ENCODE data around the gene LAMA5.
"Not testable (repeated sequence)": the region's sequence is repeated elsewhere in the genome, so short reads cannot be mapped to it uniquely, and the experiment has no call there.

LAMA5 gene

DNA sequence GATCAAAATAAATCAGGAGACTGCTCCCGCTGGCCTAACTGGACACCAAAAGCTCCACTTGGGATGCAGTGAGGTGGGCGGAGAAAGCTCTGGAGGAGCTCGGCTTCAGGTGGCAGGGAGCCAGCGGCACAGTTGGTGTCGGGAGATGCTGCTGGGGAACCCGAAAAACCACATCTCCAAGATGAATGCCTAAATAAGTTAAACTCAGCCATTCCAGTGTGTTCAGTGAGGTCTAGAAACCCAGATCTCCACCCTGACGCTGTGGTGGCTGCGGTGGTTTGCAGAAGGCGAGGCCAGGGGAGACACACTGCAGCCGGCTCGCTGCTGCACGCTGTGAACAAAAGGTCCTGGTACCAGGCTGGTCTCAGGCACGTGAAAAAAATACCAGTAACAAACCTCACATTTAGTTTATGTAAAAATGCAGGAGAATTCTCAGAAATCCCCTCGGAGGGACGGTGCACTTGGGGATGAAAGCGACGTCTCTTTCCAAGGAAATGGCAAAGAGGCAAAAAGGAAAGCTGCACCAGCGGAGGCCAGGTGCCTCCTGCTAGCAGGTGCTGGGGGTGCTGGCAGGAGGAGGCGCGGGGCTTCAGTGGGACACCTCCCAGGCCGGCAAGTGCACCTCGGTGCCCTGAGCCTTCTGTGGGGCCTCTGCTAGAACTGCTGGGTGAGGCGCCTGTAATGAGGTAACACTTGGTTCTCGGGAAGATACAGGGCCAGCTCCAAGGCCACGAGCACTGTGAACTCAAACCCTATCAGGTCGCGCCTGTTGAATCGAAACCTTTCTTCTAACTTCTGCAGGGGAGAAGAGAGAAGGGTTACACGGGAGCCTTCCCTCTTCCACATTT, 23.4 kb upstream of the LAMA5 start:
- DNase-seq (ENCODE audit: low read depth in 2 of 2), result no peak

DNA sequence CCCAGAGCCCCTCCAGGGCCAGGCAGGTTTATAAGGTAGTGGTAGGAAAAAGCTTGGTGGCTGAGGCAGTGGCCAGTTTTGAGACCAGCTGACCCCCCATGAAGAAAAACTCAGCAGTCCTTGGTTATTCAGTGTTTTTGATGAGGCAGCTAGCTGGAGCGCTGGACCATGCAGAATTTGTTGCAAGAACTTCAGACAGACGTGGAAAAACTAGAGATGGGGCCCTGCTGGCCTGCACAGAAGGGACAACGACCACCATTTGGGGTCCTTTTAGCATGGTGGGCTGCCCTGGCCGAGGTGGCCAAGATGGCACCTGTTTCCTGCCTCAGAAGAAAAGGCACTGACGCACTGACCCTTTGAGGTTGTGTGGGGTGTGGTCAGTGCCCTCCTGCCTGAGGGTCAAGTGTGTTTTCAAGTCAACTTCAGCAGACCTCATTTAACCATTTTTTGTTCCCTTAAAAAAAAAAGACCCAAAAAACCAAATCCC, 22.5 kb upstream of the LAMA5 start:
- DNase-seq (ENCODE audit: low read depth in 2 of 2), result no peak

DNA sequence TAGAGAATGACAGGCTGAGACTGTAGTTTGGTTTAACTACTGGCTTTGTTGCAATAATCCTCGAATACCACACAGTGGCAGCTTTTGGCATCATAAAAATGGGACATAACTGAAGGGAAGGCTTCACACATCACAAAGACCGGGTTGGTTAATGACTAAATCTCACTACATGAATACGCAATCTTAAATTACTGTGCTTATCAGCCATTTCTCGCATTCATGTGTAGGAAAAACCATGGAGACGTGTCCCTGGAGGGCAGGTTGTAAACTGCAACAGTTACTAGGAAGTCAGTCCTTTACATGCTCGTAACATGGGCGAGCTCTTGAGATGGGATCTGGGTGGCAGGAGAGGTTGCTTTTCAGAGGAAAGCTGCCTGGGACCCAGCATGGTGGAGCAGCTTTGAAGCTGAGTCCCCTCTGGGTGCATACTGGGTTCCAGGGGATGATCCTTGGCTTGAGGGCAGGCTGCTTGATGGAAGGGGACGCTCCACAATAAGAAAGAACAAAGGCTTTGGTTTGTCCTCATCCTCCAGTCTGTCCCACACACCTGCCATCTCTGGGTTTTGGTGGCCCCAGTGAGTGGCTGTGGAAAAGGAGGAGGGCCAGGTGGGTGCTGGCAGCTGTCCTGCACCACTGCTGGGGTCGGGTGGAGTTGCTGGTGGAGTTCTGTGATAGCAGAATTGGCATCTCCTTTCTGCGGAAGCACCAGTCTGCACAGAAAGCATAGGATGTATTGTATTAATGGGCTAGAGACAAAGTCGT, 21.9 kb upstream of the LAMA5 start:
- DNase-seq (ENCODE audit: low read depth in 2 of 2), result no peak

DNA sequence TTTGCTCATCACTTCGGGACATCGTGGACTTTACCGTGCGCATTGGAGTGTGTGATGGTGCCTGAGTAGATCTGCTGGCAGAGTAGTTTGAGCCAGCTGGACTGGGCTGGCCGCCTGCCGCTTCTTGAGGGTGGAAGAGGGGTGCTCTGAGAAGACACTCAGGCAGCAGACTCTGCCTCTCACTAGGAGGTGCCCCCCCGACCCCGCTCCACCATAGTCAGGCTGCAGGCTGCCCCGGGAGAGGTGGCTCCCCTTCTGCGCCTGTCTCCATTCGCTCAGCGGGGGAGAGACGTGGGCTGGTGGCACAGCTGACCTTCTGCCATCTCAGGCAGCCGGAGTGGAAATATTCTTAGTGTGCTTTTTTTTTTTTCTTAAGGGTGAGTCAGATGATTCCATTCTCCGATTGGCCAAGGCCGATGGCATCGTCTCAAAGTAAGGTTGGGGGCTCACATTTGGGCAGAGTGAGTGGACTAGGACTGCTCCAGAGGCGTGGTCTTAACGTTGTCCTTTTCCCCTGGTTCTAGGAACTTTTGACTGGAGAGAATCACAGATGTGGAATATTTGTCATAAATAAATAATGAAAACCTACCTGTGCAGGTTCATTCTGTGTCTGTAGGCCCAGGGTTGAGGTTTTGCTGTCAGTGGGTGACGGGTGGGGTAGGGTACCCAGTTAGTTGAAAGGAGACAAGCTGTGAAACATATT, 21.0 kb upstream of the LAMA5 start:
- DNase-seq (ENCODE audit: low read depth in 2 of 2), result no peak

DNA sequence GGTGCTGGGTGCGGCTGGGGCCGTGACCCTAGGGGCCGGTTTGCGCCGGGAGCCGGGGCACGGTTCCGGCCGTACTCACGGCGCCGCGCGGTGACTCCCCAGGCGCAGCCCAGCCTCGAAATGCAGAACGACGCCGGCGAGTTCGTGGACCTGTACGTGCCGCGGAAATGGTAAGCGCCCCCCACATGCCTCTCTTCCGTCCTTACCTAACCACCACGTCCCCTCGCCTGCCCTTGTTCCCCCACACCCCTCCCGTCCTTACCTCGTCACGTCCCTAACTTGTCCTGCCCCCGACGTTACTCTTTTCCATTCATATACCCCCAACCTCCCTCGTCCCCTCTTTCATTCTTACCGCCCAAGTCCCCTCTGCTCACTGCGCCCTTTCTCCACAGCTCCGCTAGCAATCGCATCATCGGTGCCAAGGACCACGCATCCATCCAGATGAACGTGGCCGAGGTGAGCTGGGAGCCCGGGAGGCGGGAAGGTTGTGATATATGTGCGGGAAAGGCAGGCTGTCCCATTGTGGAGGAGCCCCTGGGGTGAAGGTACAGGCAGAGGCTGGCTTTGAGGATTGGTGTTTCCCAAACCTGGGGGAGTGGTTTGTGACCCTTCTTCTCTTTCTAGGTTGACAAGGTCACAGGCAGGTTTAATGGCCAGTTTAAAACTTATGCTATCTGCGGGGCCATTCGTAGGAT, 20.3 kb upstream of the LAMA5 start:
- no peak for DNase-seq (ENCODE audit: low read depth in 2 of 2)

DNA sequence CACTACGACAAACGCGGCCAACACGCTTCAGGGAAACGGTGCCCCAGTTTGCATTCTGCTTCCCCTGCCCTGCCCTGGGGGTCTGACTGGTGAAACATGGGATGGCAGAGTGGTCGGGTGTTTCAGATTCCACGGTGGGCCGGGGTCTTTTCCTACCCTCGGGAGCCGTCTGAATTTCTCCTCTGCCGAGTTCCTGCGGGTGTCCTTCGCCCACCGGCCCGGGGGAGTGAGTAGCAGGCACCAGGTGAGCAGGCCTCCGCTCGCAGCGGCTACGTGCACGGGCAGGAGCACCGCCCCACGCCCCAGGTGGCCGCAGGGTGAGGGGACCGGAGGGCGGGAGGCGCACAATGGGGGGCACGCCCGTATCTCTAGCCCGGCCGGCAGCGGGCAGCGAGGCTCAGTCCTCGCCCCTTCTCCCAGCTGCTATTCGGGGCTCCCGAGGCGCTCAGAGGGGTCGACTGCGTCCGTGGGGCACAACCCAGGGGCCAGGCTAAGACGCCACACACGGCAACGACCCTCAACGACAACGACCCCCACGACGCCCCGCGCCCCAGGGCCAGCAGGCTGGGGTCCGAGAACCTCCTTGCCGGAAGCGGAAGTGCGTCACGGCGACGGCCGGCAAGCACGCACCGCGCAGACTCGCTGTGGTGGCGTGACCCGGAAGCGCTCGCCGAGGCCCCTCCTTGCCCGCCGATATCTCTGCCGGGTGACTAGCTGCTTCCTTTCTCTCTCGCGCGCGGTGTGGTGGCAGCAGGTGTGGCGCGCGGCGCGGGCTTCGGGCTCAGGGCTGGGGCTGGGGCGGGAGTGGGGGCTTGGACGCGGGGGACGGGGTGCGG, 19.5 kb upstream of the LAMA5 start, which contains the start of gene RPS21:
RPS21 (plus strand) TSS at position 721 of the 836 bp plus-strand sequence. CDS start 236 bp downstream, outside the sequence.
- DNase-seq (ENCODE audit: low read depth in 2 of 2), result peak; percentile 86 to 89

DNA sequence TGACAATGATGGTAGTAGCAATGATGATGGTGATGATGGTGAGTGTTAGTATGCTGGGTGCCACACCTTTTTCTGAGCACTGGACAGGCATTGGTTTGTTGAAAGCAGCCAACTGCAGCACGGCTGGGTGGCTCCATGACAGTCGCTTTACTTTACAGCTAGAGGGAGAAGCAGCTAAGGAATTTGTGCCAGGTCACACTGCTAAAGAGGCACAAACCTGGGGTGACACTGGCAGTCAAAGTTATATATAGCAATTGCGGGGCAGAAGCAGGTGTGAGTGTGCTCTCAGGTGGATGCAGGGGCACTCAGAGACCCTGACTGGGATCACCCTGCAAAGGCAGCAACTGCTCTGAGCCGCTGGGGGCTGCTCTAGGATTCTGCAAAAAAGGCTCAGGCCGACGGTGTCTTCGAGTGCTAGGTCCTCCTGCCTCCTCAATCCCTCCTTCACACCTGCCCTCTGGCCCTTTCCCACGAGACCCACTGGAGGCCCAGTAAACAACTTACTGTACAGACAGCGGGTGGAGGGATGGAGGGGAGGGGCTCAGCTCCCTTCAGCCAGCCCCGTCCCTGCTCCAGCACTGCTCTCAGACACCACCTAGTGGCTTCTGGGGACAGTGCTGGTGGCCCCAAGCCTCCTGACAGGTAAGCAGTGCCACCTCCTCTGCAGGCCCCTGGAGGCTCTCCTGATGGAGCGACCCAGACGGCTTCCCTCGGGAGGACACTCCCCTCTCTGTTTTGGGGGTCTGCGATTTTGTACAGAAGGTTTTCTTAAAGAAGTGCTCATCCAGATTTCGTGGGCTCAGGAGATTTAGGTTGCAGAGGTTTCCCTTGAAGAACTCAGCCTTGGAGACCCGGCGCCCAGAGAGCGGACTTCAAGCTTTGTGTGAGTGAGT, 15.4 kb upstream of the LAMA5 start:
- peak; percentile 56 to 73 for DNase-seq (ENCODE audit: low read depth in 2 of 2)

DNA sequence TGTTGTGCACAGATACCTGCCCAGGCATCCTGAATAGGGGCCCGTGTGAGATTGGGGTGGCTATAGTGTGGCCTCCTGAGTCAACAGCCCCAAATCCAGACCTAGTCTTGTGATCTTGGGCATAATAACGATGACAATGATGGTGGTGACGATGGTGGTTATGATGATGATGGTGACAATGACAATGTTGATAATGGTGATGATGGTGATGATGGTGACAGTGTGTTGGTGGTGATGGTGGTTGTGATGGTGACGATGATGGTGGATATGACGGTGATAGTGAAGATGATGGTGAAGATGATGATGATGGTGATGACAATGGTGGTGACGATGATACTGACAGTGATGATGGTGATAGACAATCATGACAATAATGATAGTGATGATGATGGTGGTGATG, 14.7 kb upstream of the LAMA5 start:
- DNase-seq (ENCODE audit: low read depth in 2 of 2), result no peak

DNA sequence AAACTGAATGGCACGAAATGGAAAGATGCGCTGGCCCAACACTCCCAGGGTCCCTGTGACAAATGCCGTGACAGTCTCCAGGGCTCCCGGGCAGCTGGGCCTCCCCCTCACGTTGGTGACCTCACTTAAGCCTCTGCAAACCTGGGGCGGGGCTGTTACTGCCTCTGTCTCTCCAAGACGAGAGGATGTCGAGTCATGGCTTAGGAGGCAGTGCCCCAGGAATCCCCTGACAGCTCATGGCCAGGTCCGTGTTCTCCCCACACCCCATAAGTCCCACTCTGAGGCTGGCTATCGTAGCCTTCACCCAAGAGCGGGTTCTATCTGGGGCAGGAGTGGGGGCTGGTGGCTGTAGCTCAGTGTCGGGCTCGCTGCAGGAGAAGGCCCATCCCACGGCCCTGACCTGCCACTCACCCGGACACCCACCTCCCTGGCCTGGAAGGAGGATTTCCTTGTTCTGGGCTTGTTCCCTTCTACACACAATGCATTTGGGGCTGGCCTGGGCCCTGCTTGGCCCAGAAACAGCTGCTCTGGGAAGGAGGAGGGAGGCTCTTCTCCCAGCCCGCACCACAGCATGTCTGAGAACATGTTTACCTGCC, 14.2 kb upstream of the LAMA5 start:
- DNase-seq (ENCODE audit: low read depth in 2 of 2), result no peak

DNA sequence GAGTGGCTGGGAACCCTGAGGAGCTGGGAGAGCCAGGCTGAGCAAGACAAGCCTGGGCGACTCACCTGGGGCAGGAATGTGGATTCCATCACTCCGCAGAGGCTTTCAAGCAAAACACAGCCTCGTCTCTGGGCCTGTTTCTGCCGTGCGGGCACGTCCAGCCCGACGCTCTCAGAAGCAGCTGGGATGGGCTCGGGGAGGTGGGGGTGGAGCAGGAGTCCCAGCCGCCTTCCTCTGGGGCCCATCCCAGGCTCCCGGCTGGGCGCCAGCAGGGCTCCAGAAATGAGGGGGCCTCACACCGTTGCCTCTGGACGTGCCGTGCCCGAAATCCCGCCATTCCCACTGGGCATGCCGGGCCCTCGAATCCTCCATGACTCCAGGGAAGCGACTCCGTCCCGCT, 11.1 kb upstream of the LAMA5 start:
- DNase-seq (ENCODE audit: low read depth in 2 of 2), result no peak

DNA sequence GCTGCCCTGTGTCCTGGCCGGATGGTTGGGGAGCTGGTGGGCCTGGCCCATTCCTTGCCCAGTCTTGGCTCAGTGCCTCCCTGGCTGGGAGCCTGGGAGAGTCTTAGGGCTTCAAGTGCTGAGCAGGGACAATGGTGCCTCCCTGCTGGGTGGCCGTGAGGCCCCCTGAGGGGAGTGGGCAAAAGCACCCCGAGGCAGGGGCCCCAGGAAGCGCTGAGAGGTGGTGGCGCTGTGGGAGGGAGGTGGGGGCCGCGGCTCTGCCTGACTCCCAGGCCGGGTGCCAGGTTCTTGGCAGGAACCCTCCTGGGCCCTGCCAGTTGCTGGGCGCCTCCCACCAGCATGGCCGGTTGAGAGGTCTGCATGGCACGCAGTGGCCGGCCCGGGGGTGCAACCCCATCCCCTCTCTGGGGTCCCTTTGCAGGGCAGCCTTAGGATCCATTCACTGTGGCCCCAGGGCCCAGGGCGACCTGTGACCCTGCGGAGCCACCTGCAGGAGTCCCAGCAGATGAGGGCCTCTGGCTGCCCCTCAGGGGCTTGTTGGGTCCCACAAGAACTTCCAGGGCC, 10.6 kb upstream of the LAMA5 start:
- no peak for DNase-seq (ENCODE audit: low read depth in 2 of 2)

DNA sequence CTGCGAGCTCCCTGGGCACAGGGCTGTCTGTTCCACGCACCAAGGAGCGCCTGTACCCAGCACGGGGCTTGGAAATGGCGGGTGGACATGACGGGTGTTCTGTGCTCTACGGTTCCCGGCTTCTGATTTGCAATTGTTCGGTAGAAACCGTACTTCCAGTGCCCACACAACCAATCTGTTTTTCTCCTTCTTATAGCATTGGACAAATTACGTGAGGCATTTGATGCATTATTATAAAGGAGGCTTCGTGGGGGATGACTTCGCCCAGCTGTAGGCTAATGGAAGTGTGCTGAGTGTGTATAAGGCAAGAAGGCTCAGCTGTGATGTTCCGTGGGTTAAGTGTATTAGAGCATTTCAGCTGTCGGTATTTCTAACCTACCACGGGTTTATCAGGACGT, 10.0 kb upstream of the LAMA5 start:
- no peak for DNase-seq (ENCODE audit: low read depth in 2 of 2)

DNA sequence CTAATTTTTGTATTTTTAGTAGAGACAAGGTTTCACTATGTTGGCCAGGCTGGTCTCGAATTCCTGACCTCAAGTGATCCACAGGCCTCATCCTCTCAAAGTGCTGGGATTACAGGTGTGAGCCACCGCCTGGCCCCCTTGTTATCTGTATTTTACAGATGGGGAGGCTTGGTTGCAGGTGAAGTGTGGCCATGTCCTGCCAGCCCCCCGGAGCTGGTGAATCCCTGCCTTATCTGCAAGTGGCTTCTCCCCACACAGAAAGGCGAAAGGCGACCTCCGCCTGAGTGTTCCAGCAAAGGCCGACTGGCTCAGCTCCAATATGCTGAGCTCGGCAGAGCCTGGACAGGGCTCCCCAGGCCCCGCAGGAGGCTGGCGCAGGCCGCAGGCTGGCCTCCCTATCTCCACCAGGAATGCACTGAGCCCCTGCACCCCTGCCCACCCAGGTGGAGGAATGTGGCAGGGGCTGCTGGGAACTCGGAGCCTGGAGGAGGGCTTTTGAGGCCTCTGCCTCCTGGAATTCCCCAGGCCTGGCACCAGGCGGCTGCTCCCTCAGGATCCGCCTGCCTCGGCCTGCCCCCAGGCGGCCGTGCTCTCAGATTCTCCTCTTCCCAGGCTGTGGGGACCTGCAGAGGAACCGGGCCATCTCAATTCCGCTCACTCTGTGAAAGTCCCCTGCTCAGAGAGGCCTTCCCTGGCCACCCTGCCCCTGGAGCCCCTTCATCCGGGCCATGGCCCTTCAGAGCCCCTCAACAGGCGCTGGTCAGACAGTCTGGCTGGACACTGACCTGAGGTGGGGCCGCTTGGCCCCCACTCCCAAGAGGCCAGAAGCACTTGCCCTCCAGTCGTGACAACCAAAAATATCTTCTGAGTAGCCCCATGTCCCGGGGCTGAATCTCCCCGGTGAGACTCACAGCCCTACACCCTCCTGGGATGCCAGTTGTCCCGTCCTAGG, 9.3 kb upstream of the LAMA5 start:
- DNase-seq (ENCODE audit: low read depth in 2 of 2), result no peak

DNA sequence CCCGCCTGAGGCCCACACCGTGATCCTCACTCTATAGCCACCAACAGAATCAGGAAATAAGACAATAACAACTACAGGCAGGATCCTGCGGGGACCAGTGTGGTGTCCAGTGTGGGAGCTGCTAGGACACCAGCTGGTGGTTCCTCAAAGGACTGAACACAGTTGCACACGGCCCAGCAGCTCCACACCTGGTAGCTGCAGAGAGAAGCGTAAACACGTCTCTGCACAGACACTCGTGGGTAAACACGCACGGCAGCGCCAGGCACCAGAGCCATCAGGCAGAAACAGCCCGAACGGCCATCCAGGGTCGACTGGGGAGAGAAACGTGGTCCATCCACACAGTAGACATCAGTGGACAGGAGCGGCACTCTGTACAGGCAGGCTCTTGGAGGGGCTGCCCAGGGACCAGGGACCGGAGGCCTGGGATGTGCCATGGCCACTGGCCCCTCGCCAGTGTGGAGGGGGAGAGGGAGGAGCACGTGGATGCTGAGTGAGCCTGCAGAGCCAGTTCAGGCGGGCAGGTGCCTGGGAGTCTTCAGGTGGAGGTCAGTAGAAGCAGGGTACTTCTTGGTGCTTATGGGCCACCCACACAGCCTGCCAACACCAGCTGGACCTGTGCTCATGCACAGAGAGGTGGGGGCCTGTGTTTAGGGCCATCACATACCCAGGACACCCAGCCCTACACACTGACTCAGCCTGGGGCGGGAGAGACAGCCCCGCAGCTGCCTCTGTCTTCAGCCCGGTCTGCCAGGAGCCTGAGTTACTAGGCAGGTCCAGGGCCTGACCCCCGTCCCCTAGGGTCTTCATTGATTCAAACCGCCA, 7.4 kb upstream of the LAMA5 start:
- no peak for DNase-seq (ENCODE audit: low read depth in 2 of 2)

DNA sequence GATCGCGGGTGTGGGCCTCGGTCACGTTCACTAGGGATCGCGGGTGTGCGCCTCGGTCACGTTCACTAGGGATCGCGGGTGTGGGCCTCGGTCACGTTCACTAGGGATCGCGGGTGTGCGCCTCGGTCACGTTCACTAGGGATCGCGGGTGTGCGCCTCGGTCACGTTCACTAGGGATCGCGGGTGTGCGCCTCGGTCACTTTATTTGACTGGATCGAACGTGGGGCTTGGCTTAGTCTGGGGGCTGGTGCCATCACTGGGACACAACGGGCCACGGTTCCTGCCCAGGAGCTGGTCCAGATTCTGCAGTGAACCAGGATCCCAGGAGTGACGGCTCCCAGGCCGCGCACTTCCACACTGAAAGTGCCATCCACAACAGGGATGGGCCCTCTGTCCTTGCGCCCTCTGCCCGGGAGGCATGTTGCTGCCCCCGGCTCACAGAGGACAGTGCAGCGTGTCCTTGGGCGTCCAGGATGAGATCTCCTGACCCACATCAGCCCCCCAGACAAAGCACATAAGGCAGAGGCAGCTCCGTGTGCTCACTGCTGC, 6.6 kb upstream of the LAMA5 start:
- DNase-seq (ENCODE audit: low read depth in 2 of 2), result not testable (repeated sequence)

All from stimulated activated CD8-positive, alpha-beta memory T cell treated with anti-CD3 and anti-CD28 coated beads, Interleukin-2, amount 100 ng/mL, for 48 hours (primary cell).